ENCODE measurements around the gene PRR12.

DNA sequence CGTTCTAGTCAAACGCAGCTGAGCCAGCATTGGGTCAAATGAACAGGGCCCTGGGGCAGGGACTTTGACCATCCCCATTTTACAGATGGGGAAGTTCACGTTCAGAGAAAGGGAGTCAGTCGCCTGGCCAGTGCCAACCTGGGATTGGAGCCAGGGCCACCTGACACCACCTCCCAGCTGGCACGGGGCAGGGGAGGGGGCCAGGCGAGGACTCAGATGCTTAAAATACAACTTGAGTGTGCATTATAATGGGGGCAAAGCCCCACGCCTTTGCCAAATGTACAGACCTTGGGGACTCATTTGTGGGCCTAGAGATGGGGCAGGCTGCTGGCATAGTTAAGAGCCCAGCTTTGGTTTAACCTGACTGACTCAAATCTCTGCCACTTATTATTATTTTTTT lies 14.6 kb downstream of the PRR12 start:
- TF ChIP-seq POLR2AphosphoS5 (IDR thresholded peaks at IDR 0.05; ENCODE audit: borderline replicate concordance, low read depth, low read length) (no peak), EZH2 (IDR thresholded peaks at IDR 0.05) (no peak)
